Mesenchymal stem cell (in vitro differentiated cells and primary cell): Measurements from ENCODE around the gene NHERF1.

ENCODE experiments used
- DNase-seq: peaks from one replicate; pipeline ENCODE4 v3.0.0-alpha.2; 2013
- H2AFZ ChIP-seq: one replicate; pipeline ENCODE4 v1.6.1; 2013; ENCODE audit warnings: low read depth, mild to moderate bottlenecking, control low read depth, inconsistent platforms, low read length, moderate library complexity
- H2AK5ac ChIP-seq: 2 replicates; pipeline ENCODE4 v1.6.1; 2013; ENCODE audit warnings: low read length, moderate library complexity, mild to moderate bottlenecking, inconsistent platforms; ENCODE audit not compliant: severe bottlenecking
- H2BK120ac ChIP-seq: one replicate; pipeline ENCODE4 v1.6.1; 2013; ENCODE audit warnings: low read depth, mild to moderate bottlenecking, inconsistent platforms, low read length, moderate library complexity
- H2BK12ac ChIP-seq, 2 experiments: one replicate each; pipeline ENCODE4 v1.6.1; 2013; ENCODE audit warnings: inconsistent platforms in 2 of 2, low read length in 2 of 2, mild to moderate bottlenecking in 2 of 2, moderate library complexity in 2 of 2, control low read depth in 1 of 2
- H2BK15ac ChIP-seq: one replicate; pipeline ENCODE4 v1.6.1; 2013; ENCODE audit warnings: mild to moderate bottlenecking, low read depth, inconsistent platforms; ENCODE audit not compliant: poor library complexity, severe bottlenecking
- H2BK5ac ChIP-seq: 2 replicates; pipeline ENCODE4 v1.6.1; 2013; ENCODE audit warnings: low read depth, mild to moderate bottlenecking, low read length, control low read depth, inconsistent platforms; ENCODE audit not compliant: poor library complexity, severe bottlenecking
- H3K14ac ChIP-seq, 2 experiments: one replicate each; pipeline ENCODE4 v1.6.1; 2013; ENCODE audit warnings: inconsistent platforms in 2 of 2, low read length in 2 of 2, control low read depth in 1 of 2, mild to moderate bottlenecking in 1 of 2, moderate library complexity in 1 of 2
- H3K18ac ChIP-seq, 2 experiments: one replicate each; pipeline ENCODE4 v1.6.1; 2013; ENCODE audit warnings: inconsistent platforms in 2 of 2, low read length in 2 of 2, control low read depth in 1 of 2, low read depth in 1 of 2, mild to moderate bottlenecking in 1 of 2
- H3K23ac ChIP-seq, 2 experiments: one replicate each; pipeline ENCODE4 v1.6.1; 2013; ENCODE audit warnings: inconsistent platforms in 2 of 2, low read length in 2 of 2, mild to moderate bottlenecking in 2 of 2, moderate library complexity in 2 of 2, control low read depth in 1 of 2
- H3K27ac ChIP-seq: 2 replicates; pipeline ENCODE4 v1.5.1; 2013; ENCODE audit warnings: mild to moderate bottlenecking, moderate library complexity, low read length, control low read depth, inconsistent platforms; ENCODE audit not compliant: poor library complexity, severe bottlenecking
- H3K27me3 ChIP-seq, 2 experiments: 2 replicates each; pipeline versions ENCODE4 v1.6.1 to v1.7.0; 2013; ENCODE audit warnings: low read length in 2 of 2, mild to moderate bottlenecking in 2 of 2, moderate library complexity in 2 of 2, control low read depth in 1 of 2, inconsistent platforms in 1 of 2; ENCODE audit not compliant: control insufficient read depth in 1 of 2, insufficient read depth in 1 of 2
- H3K36me3 ChIP-seq, 2 experiments: 2 replicates each; pipeline versions ENCODE4 v1.6.1 to v1.7.0; 2013; ENCODE audit warnings: low read length in 2 of 2, control low read depth in 1 of 2, inconsistent platforms in 1 of 2, low read depth in 1 of 2, mild to moderate bottlenecking in 1 of 2; ENCODE audit not compliant: insufficient read depth in 2 of 2, control insufficient read depth in 1 of 2
- H3K4ac ChIP-seq, 2 experiments: one replicate each; pipeline ENCODE4 v1.6.1; 2013; ENCODE audit warnings: inconsistent platforms in 2 of 2, low read length in 2 of 2, mild to moderate bottlenecking in 2 of 2, moderate library complexity in 2 of 2, control low read depth in 1 of 2, low read depth in 1 of 2
- H3K4me1 ChIP-seq: 2 replicates; pipeline ENCODE4 v1.6.1; 2013; ENCODE audit warnings: low read depth, low read length, control low read depth; ENCODE audit not compliant: control insufficient read depth, insufficient read depth
- H3K4me2 ChIP-seq: 2 replicates; pipeline ENCODE4 v1.6.1; 2013; ENCODE audit warnings: low read length, mild to moderate bottlenecking, inconsistent platforms; ENCODE audit not compliant: poor library complexity, severe bottlenecking
- H3K4me3 ChIP-seq, 2 experiments: 2 replicates each; pipeline versions ENCODE4 v1.5.1 to v1.7.0; 2013; ENCODE audit warnings: low read length in 2 of 2, mild to moderate bottlenecking in 2 of 2, control low read depth in 1 of 2, low read depth in 1 of 2; ENCODE audit not compliant: insufficient read depth in 1 of 2
- H3K79me1 ChIP-seq: replicated peaks from 2 replicates; pipeline ENCODE4 v1.6.1; 2013; ENCODE audit warnings: mild to moderate bottlenecking, control low read depth, low read length, inconsistent platforms; ENCODE audit not compliant: poor library complexity, severe bottlenecking
- H3K9ac ChIP-seq: 2 replicates; pipeline ENCODE4 v1.7.0; 2013; ENCODE audit warnings: mild to moderate bottlenecking, low read length, moderate library complexity
- H3K9me3 ChIP-seq: 2 replicates; pipeline ENCODE4 v1.7.0; 2013; ENCODE audit warnings: mild to moderate bottlenecking, low read length; ENCODE audit not compliant: control insufficient read depth
- H4K8ac ChIP-seq: one replicate; pipeline ENCODE4 v1.6.1; 2013; ENCODE audit warnings: inconsistent platforms, mild to moderate bottlenecking, low read length, moderate library complexity
- H4K91ac ChIP-seq: one replicate; pipeline ENCODE4 v1.6.1; 2013; ENCODE audit warnings: mild to moderate bottlenecking, low read length, inconsistent platforms
- WGBS: methylation state at CpG from one replicate; pipeline ENCODE4 v1.1.7; 2013; ENCODE audit warnings: mixed read lengths; 5-methylcytosine and 5-hydroxymethylcytosine counted together

NHERF1 gene

DNA sequence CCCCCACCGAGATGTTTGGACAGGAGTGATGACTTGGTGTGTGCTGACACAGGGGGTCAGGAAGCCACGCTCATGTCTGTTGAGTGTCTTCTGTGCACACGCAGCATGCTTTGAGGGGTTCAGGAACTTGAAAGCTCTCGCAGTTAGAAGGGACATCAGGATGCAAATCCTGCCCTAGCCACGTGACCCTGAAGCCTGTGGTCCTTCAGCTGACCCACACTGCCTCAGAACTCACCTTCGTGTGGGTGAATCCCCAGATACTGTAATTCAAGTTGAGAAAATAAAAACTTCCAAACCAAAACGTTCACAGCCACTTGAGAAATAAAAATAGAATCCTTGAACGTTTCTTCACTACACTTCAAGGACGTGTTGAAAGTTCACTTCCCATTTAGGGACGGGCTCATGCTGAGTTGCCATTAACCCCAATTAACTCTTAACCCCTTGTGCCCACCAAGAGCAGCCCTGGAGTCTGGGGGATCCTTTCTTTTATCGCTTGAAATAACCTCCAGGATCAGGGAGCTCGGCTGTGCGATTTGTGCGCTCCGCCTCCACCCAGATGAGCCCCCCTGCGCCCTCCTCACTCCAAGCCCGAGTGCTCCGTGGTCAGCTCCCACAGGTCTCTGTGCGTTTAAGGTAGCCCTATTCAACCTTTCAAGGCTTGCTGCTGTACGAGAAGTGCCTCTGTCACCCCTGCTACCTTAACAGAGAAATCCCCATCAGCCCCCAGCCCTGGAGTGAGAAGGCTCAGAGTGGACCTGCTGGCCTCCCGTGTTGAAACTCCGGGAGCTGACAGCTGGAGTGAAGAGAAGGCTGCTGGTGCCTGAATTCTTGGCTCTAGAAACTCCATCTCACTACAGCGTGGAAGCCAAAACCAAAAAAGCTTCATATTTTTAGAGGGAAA, 63.9 kb downstream of the NHERF1 start:
- Histone ChIP-seq H4K91ac (no peak overlapping the region), H3K4me3 (no peak overlapping the region), H2BK5ac (no peak overlapping the region), H3K4me2 (no peak overlapping the region), H4K8ac (no peak overlapping the region), H3K27ac (no peak overlapping the region), H2BK12ac (no peak overlapping the region), H3K27me3 (no peaks in the 10 kb centered on the region), H3K9me3 (no peaks in the 10 kb centered on the region), H3K79me1 (no peaks in the 10 kb centered on the region), H2AFZ (no peak overlapping the region), H3K14ac (no peak overlapping the region), H3K4ac (no peak overlapping the region), H2BK120ac (no peak overlapping the region), H3K4me1 (peaks cover 14% of the 10 kb centered on the region), H2AK5ac (no peak overlapping the region), H2BK15ac (no peak overlapping the region), H3K18ac (no peak overlapping the region), H3K9ac (no peak overlapping the region), H3K36me3 (peaks cover 20 to 47% of the 10 kb centered on the region in 2 experiments), H3K23ac (no peak overlapping the region)
- DNase-seq, result peak; percentile 4
- WGBS, result 54% methylated on average over 23 of the region's 23 CpGs

- H3K4ac ChIP-seq, result no peak overlapping the region
- no peak overlapping the region for H2BK5ac ChIP-seq
- no peak overlapping the region for H4K91ac ChIP-seq
- no peak overlapping the region for H3K14ac ChIP-seq
- peaks cover 25 to 38% of the 10 kb centered on the region in 2 experiments for H3K36me3 ChIP-seq
- H3K23ac ChIP-seq, result no peak overlapping the region
- H3K4me3 ChIP-seq, result no peak overlapping the region
- H3K18ac ChIP-seq, result no peak overlapping the region
- no peak overlapping the region for H2AFZ ChIP-seq
- H2AK5ac ChIP-seq, result no peak overlapping the region
- H3K27me3 ChIP-seq, result no peaks in the 10 kb centered on the region
- no peak overlapping the region for H4K8ac ChIP-seq
- H3K9me3 ChIP-seq, result no peaks in the 10 kb centered on the region
- no peak overlapping the region for H3K27ac ChIP-seq
- no peak overlapping the region for H3K9ac ChIP-seq
- H2BK15ac ChIP-seq, result no peak overlapping the region
- H3K4me1 ChIP-seq, result peaks cover 6% of the 10 kb centered on the region
- H3K4me2 ChIP-seq, result no peak overlapping the region
- no peak overlapping the region for H2BK120ac ChIP-seq
- no peak overlapping the region for H2BK12ac ChIP-seq
- 90% methylated on average over 5 of the region's 5 CpGs for WGBS
- H3K79me1 ChIP-seq, result no peaks in the 10 kb centered on the region
- DNase-seq, result no peak
Observed at GRCh38 chr17:74814453-74814852, 66.0 kb downstream of the NHERF1 start.

- 97% methylated on average over 7 of the region's 7 CpGs for WGBS
- no peaks in the 10 kb centered on the region for H3K79me1 ChIP-seq
- H2BK120ac ChIP-seq, result no peak overlapping the region
Observed at GRCh38 chr17:74815067-74815466, 66.6 kb downstream of the NHERF1 start.

DNA sequence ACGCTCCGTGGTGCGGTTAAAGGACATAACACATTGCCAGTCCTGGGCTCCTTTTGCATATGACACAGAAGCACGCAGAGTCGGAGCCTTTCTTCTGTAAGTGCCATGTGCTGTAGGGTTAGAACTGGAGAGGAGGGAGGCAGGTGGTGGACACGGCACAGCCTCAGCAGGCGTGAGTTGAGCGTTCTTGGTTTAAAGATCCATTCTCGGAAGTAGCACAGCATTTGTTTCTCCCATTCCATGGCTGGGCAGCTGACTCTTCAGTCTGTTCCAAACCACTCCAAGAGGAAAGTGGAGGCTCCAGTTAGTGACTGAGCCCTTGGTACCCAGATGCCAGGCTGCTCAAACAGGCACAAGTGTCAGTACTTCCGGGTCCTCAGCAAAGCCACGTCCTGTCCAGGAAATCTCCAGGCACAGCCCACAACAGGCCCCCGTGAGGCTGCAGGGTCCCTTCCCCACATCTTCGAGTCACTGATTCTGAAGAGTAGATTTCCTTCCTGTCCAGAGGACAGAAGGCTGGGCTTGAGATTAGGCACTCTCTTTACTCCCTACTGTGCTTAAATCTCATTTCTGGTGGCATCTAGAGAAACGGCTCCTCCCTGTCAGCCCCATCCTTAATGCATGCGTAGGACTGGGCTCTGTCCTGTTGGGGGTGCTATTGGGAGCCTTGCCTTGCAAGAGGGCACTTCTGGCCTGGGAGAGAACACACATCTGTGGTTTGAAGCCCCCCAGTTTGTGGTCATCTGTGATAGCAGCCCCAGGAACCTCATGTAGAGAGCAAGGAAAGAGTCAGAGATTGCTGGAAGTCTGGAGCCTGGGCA, 67.3 kb downstream of the NHERF1 start:
- Histone ChIP-seq H3K4me1 (peaks cover 10% of the 10 kb centered on the region), H3K23ac (no peak overlapping the region), H3K27ac (no peak overlapping the region), H2AK5ac (no peak overlapping the region), H3K4me3 (no peak overlapping the region), H3K79me1 (no peaks in the 10 kb centered on the region), H3K14ac (no peak overlapping the region), H2AFZ (no peak overlapping the region), H2BK5ac (no peak overlapping the region), H3K36me3 (peaks cover 26 to 45% of the 10 kb centered on the region in 2 experiments), H3K4ac (no peak overlapping the region), H4K91ac (no peak overlapping the region), H3K27me3 (no peaks in the 10 kb centered on the region), H2BK12ac (no peak overlapping the region), H3K18ac (no peak overlapping the region), H2BK15ac (no peak overlapping the region), H3K4me2 (no peak overlapping the region), H4K8ac (no peak overlapping the region), H3K9ac (no peak overlapping the region), H3K9me3 (no peaks in the 10 kb centered on the region), H2BK120ac (no peak overlapping the region)
- 78% methylated on average over 15 of the region's 15 CpGs for WGBS
- no peak for DNase-seq

More at GRCh38 chr17:74815067-74815466, 66.6 kb downstream of the NHERF1 start:
- Histone ChIP-seq H3K18ac (no peak overlapping the region), H3K4me1 (peaks cover 7% of the 10 kb centered on the region), H2BK15ac (no peak overlapping the region), H3K9me3 (no peaks in the 10 kb centered on the region), H3K27me3 (no peaks in the 10 kb centered on the region), H4K8ac (no peak overlapping the region), H3K4ac (no peak overlapping the region), H3K4me3 (no peak overlapping the region), H3K4me2 (no peak overlapping the region), H2BK12ac (no peak overlapping the region), H2AK5ac (no peak overlapping the region), H2BK5ac (no peak overlapping the region), H3K27ac (no peak overlapping the region), H3K14ac (peak overlapping the region in 1 of 2 experiments; percentile 36), H3K23ac (no peak overlapping the region), H4K91ac (no peak overlapping the region), H3K36me3 (peaks cover 29 to 38% of the 10 kb centered on the region in 2 experiments), H2AFZ (no peak overlapping the region), H3K9ac (no peak overlapping the region)
- no peak for DNase-seq
